HG03045 (cell line): ENCODE results near the gene OVCH2.
"Not testable (repeated sequence)": the region's sequence is repeated elsewhere in the genome, so short reads cannot be mapped to it uniquely, and the experiment has no call there.

ENCODE experiments used
- ATAC-seq: cut with Tn5 transposase; IDR thresholded peaks from one replicate; pipeline ENCODE4 v1.9.1; 2021; ENCODE audit warnings: mild to moderate bottlenecking, moderate library complexity; ENCODE audit not compliant: unreplicated experiment

The OVCH2 gene, protein sequence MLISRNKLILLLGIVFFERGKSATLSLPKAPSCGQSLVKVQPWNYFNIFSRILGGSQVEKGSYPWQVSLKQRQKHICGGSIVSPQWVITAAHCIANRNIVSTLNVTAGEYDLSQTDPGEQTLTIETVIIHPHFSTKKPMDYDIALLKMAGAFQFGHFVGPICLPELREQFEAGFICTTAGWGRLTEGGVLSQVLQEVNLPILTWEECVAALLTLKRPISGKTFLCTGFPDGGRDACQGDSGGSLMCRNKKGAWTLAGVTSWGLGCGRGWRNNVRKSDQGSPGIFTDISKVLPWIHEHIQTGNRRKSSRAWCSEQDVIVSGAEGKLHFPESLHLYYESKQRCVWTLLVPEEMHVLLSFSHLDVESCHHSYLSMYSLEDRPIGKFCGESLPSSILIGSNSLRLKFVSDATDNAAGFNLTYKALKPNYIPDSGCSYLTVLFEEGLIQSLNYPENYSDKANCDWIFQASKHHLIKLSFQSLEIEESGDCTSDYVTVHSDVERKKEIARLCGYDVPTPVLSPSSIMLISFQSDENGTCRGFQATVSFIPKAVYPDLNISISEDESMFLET

DNA sequence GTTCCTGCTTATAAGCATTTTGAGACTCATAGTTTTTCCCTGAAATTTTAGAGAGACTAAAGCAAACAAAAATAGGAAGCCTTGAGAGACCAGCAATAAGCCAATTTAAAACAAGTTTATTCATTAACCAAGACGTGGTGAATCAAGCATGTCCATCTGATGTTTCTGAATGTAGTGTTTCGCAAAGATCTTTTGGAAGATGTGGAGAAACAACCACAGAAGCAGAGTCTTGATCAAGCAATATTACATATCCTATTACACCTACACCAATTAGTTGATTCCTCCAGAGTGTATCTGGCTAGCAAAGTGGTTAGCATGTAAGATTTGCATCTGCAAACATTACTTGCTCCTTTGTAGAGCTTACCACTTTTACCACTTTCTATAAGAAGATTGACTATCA, at the start of gene OVCH2:
Gene OVCH2, minus strand, starts transcription at position 101 of the 400 bp plus-strand sequence. Its CDS starts 83 bp downstream, at position 18.
- no peak for ATAC-seq

DNA sequence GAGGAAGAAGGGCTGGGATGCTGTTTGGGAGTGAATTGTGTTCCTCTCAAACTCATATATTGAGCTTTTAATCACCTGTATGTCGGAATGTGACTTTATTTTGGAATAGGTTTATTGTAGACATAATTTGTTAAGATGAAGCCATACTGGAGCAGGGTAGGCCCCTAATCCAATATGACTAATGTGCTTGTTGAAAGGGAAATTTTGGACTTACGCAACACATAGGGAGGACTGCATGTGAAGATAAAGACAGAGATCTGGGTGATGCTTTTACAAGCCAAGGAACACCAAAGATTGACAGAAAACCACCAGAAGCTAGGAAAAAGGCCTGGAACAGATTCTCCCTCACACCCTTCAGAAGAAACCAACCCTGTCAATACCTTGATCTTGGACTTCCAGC, 43.2 kb upstream of the OVCH2 start:
- ATAC-seq: no peak

DNA sequence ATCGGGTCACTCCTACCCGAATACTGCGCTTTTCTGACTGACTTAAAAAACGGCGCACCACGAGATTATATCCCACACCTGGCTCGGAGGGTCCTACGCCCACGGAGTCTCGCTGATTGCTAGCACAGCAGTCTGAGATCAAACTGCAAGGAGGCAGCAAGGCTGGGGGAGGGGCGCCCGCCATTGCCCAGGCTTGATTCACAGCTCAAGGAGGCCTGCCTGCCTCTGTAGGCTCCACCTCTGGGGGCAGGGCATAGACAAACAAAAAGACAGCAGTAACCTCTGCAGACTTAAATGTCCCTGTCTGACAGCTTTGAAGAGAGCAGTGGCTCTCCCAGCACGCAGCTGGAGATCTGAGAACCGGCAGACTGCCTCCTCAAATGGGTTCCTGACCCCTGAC, 28.5 kb upstream of the OVCH2 start:
- not testable (repeated sequence) for ATAC-seq

DNA sequence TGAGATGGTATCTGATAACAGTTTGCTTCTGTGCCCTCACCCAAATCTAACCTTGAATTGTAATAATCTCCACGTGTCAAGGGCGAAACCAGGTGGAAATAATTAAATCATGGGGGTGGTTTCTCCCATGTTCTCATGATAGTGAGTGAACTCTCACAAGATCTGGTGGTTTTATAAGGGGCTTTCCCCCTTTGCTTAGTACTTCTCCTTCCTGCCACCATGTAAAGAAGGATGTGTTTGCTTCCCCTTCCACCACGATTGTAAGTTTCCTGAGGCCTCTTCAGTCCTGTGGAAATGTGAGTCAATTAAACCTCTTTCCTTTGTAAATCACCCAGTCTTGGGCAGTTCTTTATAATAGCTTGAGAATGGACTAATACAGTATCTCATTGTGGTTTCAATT, 8.5 kb upstream of the OVCH2 start:
- ATAC-seq: no peak

DNA sequence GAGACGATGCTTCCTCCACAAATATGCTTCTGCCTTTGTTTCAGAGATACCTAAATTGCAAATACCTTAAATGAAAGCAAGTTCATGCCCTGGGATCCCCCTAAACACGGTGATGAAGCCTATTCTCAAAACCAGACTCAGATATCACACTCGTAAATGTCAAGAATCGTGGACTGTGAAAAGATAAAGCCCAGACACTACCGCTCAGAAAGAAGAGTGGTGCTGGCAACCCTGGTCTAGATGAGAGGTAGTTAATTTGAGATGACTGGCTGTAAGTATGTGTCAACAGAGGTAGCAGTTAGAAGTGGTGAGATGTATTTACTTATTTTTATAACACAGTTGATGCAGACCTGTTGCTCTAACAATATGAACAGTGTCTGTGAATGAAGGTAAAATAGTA, 2.5 kb downstream of the OVCH2 start:
- ATAC-seq: no peak

DNA sequence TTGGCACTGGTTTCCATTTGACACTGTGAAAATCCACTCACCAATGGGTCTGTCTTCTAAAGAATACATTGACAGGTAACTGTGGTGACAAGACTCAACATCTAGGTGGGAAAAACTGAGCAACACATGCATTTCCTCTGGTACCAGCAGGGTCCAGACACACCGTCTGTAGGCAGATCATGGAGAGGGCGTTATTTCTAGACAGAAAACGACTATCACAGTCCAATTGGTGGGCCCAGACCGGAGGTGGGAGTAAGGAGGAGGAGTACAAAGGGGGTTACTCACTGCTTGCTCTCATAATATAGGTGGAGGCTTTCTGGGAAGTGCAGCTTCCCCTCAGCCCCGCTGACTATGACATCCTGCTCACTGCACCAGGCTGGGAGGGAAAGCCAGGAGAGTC, 9.9 kb downstream of the OVCH2 start:
- no peak for ATAC-seq

DNA sequence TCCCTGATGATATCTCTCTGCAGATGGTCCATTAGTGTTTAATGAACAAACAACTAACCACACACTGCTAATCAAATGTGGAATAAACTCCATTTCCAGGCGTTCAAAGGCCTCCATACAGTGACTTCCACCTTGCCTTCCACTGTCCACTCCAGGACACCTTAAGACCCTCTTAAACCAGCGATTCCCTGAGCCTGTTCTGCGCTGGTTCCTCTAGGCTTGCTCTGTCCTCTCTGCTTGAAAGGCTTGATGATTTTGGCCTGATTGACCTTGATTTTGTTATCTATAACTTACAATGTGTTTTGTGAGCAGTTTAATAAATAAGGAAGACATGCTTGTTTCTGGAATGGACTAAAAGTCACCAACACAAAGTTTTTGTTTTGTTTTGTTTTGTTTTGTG, 12.0 kb downstream of the OVCH2 start:
- no peak for ATAC-seq

DNA sequence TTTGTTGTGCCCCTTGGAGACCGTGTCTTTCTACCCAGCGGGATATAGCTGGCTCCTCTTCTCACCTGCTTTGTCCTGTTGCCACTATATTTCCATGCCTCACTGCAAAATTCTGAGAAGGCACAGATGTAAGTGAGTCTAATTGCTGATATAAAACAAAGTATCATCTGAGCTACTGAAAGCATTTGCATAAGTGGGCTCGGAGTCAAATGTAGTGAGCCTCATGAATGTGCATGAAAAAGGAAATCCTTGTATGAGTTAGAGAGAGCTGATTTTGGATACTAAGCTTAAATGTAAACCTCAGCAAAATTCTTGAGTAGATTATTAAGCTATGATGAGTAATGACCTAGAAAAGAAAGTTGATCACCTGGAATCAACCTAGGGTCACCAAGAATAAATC, 13.9 kb downstream of the OVCH2 start:
- ATAC-seq: no peak

DNA sequence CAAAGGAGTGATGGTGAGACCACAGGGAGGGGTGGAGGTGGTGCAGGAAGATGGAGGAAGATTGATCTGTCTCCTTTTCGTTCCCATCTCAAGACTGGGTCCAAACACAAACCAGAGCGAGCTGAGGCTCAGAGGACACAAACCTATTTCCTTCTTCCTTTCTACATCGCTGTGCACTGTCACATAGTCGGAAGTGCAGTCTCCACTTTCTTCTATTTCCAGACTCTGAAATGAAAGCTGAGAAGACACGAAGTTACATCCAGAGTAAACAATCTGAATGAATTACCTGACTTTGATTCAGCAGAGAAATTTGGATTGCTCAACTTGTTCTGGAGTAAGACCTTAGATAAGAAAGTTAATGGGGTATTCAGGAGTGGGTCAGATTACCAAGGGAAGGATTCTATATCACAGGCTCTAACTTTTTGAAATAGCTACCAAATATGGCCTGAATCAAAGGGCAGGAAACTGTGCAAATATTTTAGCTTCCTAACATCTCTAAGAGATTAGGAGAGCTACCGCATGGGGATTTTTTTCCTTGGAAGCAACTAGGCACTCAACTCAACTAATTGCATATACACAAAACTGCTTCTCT, 14.4 kb downstream of the OVCH2 start:
- no peak for ATAC-seq

DNA sequence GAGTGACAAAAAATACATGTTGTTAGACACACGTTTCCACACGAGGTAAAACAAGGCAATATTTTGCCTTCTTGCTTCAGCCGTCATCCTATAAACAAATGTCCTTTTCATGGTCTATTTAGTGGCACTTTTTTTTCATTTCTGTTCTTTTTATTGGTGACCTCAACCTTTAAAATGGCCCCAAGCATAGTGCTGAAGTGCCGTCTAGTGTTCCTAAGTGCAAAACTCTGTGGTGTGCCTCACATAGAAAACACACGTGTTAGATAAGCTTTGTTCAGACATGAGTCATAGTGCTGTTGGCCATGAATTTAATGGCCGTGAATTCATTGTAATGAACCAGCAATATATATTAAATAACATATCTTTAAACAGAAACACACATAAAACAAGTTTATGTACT, 15.6 kb downstream of the OVCH2 start:
- no peak for ATAC-seq

DNA sequence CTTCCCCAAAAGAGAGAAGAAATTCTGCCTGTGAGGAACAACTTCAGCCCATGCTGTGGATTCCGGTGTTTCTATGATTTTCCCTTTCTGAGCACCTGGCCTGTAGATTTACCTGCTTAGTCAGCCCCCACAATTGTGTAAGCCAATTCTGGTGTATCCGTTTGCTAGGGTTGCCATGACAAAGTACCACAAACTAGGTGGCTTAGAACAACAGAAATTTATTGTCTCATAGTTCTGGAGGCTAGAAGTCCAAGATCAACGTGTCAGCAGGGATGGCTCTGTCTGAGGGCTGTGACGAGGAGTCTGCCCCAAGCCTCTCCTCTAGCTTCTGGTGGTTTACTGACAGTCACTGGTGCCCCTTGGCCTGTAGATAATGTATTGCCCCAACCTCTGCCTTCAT, 17.0 kb downstream of the OVCH2 start:
- ATAC-seq: no peak

DNA sequence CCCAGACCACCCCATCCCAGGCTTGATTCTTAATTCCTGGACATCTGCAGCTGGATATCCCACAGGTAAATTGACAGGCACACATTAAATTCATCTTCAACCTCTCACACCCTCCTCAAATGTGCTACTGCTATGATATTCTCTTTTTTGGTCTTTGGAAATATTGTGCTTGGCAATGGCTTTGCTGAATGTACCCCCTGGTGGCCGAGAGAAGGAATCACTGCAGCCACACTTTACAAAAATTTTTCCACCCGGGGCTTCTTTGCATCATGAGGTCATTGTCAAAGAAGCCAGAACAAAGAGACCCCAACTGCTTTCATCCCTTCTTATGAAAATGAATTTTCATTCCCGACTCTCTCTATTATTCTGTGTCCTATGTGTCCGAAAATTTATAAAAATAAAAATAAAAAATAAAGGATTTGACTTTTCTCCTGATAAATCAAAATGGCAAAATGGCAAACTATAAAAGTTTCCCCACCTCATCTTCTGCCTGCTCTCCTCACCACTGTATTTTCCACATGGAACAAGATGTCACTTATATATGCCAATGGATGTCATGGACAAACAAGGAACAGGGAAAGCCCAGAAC, 17.9 kb downstream of the OVCH2 start:
- ATAC-seq: no peak

DNA sequence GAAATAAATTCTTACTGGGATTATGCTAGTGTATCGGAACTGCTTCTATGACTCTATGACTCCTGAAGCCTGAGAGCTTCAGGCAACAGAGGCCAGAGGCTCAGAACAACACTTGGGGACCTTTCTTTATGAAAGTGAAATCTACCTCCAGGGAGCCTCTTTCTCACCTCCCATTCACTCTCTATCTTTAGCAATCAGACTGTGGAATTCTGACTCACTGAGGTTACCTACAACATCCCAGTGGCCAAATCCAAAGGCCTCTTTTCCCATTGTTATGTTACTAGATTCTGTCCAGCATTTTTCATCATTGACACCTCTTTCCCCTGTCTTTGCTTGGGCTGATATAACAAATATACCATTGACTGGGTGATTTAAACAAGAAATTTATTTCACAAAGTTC, 18.9 kb downstream of the OVCH2 start:
- no peak for ATAC-seq

DNA sequence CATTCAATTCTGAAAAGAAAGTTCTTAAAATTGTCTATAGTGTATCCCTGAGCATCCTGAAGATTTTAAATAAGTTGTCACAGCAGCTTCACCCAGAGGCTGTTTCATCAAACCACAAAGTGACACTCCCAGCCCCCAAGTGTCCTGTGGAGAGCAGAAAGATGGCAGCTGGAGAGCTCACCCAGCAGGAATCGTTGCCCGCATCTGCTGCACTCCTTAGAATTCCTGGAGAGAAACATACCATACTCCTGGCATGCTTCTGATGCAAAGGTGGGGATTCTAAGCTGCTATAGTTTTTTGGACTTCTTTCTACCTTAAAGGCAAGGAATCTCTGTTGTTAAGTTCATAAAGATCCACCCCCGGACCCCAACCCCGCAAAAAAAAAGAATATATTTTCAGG, 19.5 kb downstream of the OVCH2 start:
- ATAC-seq: no peak

DNA sequence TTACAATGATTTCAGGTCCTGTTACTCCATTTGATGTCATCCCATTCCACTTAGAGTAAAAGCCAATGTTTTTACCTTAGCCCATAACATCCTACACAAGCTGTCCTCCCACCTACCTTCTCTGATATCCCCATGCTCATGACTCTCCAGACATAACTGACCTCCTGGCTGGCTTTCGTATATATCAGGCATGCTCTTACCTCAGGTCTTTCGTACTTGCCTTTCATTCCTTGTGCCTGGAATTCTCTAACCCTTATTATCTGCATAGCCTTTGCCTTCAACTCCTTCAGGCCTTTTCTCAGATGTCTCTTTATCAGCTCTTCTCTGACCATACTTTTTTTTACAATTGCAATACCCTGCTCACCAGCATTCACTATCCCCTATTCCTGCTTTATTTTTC, 22.7 kb downstream of the OVCH2 start:
- no peak for ATAC-seq

DNA sequence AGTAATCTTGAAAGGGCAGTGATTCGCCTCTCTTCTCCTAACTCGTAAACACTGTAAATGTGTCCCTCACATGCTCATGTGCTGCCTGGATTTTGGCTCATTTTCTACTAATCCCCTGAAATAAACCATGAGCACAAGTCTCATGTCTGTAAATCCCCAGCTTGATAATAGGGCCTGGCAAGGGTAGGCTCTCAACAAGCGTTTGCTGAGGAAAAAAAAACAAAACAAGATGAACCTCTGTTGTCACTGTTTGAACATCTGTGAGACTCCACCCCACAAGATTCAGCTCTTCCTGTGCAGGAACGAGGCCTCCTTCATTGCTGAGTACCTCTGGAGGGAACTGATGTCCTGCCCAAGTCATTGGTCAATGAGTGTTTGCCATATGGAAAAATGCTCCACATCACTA, 28.5 kb downstream of the OVCH2 start:
- ATAC-seq: no peak

DNA sequence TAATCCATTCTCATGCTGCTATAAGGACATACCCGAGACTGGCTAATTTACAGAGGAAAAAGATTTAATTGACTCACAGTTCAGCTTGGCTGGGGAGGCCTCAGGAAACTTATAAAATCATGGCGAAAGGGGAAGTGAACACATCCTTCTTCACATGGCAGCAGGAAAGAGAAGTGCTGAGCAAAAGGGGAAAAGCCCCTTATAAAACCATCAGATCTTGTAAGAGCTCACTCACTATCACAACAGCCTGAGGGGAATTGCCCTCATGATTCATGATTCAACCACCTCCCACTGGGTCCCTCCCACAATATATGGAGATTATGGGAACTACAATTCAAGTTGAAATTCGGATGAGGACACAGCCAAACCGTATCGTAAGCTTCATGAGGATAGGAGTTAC, 29.2 kb downstream of the OVCH2 start:
- no peak for ATAC-seq

DNA sequence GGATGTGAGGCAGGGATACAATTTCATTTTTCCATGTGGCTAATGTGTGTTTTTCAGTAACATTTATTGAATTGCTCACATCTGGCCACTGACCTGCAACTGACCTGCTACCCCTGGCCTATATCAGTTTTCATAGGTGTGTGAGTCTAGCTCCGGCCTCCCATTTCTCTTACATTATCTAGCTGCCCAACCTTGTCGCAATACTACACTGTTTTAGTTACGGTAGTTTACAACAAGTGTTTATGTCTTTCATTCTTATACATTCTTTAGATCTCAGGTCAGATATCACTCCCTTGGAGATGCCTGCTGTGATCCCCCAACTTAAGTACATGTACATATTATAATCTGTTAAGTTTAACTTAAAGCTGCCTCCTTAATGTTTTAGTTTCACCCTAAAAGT, 30.6 kb downstream of the OVCH2 start:
- ATAC-seq: no peak

DNA sequence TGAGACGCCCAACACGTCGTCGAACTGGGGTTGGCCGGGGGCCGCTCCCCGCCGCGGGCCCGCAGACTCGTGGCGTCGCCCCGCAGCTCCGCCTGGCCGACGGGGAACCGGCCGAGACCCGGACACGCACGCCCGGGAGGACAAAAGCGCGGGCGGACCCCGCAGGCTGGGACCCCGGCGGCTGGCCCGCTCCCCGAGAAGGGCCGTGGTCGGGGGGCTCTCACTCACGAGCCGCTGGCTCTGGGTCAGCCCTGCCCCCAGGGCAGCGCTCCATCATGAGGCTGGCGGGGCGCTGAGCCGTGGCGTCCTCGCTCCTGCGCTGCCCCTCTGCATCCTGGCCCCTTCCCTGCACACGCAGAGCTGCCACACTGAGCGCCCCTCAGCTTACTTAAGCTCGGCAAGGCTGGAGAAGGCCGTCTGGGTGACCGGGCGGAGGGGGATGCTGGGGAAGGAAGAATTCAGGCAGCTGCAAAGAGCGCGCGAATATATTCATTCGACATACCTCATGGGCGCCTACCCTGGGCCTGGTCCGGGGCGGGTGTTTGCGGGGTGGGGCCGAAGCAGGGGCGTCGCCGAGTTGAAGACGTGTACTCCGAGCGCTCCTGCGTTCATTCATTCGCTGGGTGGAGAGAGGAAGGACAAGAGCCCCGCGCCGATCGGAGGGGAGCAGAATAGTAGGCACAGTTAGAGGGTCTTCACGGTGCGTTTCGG, 32.4 kb downstream of the OVCH2 start:
- no peak for ATAC-seq

DNA sequence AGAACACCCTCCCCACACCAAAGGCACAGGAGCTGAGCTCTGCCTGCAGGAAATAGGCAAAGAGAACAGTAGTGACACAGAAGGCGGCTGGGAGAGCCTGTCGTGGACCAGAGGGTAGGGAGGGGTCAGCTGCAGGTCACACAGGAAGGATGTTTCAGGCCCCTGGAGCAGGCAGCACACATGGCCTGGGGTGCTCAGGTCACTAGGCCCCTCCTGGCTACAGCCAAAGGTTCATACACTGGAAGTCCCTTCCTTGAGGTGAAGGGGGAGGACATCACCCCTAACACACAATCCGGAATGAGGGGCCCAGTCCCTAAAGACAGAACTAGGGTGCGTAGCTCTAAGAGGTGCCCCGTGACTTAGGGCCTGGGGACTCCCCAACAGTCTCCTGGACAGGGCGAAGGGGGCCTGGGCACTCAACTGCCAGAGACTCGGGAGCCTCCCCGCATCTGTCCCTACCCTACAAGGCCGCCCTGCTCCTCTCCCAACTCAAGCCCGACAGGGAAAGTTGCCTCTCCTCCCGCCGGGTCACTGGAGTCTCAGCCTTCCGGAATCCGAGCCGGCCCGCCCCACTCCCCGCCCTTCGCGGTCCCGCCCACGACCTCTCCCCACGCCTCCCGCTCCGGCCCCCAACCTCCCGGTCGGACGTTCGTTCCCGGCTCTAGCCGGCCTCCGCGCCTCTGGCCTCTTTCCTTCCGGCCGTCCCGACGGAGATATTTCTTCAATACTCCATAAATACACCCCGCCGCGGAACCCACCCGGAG, 33.1 kb downstream of the OVCH2 start, which contains the start of gene CYB5R2:
Gene CYB5R2, minus strand, starts transcription at position 541 of the 764 bp plus-strand sequence. CDS start 675 bp downstream, outside the sequence.
- ATAC-seq: peak; percentile 36
